Islet of Langerhans (tissue), 1 donor: ENCODE data around the gene EEFSEC.

Source experiments
- FAIRE-seq: peaks from one replicate; lab custom pipeline; 2011; peaks lifted over from hg19 to GRCh38; lab: Jason Lieb, UNC

Gene EEFSEC

GRCh38 chr3:128153156-128154041 is at the start of gene EEFSEC:
Gene EEFSEC (plus strand): TSS chr3:128153481. CDS start chr3:128153508, 27 bp downstream.
- FAIRE-seq: no peak

GRCh38 chr3:128107834-128108233 is 45.4 kb upstream of the EEFSEC start:
- FAIRE-seq: no peak

DNA sequence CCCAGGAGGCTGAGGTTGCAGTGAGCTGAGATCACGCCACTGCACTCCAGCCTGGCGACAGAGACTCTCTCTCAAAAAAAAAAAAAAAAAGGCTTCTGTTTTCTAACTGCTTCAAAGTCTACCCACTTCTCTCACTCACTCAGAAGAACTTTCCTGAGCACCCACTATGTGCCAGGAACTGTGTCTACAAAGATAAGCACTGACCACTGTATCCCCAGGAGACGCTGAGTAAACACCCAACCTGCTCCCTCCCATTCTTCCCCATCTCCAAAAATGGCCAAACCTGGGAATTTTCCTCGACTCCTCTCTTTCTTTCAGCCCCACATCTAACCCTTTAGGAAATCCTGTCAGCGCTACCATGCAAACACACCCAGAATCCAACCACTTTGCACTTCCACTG is 42.1 kb upstream of the EEFSEC start:
- FAIRE-seq: no peak

DNA sequence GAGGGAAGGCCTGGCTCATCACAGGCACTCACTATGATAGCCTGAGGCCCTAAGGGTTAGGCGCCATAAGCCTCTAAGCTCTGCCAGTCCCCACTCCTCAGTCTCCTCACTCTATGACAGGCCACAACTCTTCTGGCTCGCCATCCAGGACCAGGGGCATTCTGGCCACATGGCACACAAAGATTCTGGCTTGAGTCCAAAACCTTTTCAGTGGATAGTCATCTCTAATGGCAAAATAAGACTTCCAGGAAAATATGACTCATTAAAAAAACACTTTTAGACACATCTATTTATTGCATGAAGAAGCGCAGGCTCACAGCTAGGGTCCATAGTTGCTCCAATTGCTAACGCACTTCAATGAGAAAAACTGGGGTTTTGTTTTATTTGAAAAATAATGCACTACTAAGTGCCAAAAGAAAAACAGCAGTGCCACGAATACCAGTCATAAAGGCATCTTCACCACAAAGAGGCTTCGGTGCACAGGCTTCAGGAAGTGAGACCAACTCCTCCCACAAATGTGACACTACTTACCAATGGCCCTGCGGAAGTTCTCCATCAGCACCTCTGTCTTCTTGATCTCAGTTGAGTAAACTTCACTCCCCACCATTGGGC is 40.8 kb upstream of the EEFSEC start:
- FAIRE-seq: peak; percentile 90

- no peak for FAIRE-seq
These were observed 39.2 kb upstream of the EEFSEC start for GRCh38 chr3:128113817-128114794.

DNA sequence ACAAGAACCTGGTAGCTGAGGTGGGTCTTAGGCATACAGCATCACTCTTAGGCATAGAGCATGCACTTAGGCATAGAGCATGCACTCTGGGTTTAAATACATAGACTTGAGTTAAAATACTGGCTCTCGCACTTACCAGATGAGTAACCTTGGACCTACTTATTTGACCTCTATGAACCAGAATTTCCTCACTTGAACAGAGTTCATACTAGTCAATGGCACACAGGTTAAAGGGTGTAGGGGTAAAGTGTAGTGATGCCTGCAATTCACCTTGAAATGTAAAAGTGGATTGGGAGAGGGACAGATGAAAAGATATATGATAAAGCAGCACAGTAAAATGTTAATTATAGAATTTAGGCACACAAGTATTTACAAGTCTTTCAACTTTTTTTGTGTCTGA is 31.3 kb upstream of the EEFSEC start:
- no peak for FAIRE-seq

DNA sequence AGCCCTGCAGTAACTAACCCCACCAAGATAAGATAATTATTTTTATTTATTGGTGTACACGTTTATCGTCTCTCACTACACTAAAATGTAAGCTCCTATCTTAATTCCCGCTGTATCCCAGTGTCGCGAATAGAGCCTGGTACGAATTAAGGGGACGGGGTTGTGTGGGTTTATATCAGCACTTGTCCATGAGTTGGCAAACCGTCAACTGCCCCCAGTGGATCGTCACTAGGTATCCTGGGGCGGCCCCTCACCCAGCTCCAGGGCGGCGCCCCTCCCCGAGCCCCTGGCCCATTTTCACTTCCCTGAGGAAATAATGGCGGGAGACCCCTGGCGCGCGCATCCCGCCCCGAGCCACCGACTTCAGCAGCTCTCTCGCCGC is 30.1 kb upstream of the EEFSEC start:
- no peak for FAIRE-seq

DNA sequence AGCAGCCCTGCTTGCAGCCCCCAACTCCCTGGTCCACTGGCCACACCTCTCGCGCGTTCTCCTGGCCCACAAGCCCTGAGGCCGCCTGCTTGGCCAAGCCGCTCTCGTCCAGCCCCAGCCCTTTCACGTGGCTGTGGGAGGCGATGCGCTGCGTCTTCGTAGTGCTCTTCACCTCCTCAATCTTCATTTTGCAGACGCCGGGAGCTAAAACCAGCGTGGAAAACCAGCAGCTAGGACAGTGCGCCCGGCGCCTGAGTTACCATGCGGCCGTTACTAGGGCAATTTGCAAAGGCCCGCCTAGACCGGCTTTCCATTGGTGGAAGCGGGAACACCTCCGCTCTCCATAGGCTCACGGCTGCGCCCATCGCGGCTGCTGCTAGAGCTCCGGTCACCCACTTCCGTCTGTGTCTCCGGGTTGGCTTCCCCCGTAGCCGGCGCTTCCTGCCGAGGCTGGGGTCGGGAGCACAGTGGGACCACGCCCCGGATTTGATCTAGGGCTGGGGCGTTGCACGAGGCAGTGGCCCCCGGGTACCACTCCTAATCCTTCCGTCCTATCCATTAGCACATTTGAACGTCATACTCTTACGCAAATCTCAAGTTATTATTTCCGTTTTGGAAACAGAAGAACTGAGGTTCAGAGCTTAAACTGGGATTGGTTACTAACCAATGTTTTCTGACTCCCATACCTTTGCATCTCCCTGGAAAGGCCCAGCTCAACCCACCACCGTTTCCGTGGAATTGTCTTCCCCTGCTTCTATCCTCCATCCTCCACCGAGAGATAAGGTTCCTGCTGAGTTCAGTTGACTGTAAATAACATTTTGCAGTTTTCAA is 29.5 kb upstream of the EEFSEC start, which contains the start of gene RUVBL1:
Gene RUVBL1, minus strand, starts transcription at position 275 of the 831 bp plus-strand sequence. Its CDS starts 88 bp downstream, at position 187.
- FAIRE-seq: no peak

- no peak for FAIRE-seq
These were observed 26.0 kb upstream of the EEFSEC start for GRCh38 chr3:128127236-128127635.

- FAIRE-seq: no peak
These were observed 25.0 kb upstream of the EEFSEC start for GRCh38 chr3:128128251-128128650.

DNA sequence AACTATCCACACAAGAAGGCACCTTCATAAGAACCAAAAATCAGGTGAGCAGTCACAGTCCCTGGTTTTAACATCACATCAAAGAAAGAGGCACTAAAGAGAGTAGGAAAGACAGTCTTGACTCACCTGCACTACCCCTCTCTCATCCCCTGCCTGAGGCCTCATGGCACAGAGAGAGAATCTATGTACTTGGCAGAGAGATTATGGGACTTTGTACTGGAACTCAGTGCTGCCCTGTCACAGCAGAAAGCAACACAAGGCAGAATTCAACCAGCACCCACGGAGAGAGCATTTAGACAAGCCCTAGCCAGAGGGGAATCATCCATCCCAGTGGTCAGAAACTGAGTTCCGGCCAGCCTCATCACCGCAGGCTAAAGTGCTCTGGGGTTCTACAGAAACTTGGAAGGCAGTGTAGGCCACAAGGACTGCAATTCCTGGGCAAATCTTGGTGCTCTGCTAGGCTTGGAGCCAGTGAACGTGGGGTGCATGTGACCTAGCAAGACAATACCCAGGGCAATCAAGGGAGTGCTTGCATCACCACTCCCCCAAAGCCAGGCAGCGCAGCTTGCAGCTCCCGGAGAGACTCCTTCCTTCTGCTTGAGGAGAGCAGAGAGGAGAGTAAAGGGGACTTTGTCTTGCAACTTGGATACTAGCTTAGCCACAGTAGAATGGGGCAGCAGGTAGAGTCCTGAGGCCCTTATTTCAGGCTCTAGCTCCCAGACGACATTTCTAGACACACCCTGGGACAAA is 21.2 kb upstream of the EEFSEC start:
- FAIRE-seq: no peak

DNA sequence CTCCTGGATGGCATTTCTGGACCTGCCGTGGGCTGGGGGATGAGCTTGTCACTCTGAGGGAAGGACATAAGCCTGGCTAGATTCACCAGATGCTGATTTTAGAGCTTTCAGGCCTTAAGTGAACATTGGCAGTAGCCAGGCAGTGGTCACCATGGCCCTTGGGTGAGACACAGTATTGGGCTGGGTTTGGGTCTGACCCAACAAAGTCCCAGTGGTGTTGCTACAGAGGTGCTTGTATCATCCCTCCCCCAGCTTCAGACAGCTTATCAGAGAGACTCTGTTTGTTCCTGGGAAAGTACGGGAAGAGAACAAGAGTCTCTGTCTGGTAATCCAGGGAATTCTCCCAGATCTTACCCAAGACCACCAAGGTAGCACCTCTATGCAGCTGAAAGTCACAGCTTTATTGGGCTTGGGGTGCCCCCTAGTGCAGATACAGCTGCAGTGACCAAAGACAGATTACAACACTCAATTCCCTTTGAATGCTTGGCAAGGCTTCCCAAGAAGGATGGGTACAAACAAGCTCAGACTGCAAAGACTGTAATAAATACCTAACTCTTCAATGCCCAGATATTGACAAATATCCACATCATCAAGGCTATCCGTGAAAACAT is 19.9 kb upstream of the EEFSEC start:
- FAIRE-seq: no peak

GRCh38 chr3:128143496-128143895 is 9.8 kb upstream of the EEFSEC start:
- FAIRE-seq: no peak

DNA sequence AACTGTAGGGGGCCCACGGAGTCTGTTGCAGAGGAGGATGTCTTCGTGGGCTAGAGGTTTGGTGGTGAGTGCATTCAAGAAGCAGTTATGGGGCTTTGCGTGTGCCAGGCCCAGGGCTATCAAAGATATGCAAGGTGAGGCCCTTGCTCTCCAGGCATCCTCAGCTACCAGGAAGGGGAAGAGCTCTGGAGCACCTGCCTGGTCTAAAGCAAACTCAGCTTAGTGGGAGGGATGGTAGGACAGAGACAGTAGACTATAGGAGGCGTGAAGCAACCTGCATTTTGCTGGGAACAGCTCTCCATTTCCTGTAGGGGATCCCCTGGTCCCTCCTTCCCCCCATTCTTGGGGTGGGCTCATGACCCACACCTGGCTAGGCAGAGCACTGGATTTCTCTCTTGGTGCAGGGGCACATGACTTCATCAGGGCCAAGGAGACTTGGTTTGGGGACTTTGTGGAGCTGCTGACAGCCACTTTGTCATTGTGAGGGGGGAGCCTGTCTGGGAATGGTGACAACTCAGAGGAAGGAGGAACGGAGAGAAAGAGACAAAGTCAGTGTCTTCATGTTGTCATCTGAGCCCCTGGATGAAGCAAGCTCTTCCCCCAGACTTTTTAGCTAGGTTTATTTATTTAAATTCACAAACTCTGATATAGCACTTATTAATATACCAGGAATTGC is 8.6 kb upstream of the EEFSEC start:
- FAIRE-seq: no peak

DNA sequence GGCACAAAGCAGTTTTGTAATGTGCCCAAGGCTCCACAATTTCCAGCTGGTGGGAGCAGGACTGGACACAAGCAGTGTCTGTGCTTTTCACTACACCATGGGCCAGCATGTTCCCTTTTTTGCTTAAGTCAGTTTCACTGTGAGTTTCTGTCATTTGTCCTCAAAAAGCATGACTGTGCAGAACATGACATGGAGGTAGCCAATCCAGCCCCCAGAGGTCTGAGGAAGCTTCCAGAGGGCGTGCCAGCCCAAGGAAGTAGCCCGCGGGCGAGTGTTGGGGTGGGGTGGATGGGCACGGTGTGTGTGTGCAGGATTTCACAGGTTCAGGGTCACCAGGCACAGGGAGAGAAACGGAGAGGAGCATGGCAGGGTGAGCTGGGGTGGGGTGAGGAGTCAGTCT is 8.0 kb upstream of the EEFSEC start:
- no peak for FAIRE-seq

GRCh38 chr3:128146201-128146600 is 7.1 kb upstream of the EEFSEC start:
- no peak for FAIRE-seq

- FAIRE-seq: no peak
These were observed 3.6 kb upstream of the EEFSEC start for GRCh38 chr3:128149650-128150049.

DNA sequence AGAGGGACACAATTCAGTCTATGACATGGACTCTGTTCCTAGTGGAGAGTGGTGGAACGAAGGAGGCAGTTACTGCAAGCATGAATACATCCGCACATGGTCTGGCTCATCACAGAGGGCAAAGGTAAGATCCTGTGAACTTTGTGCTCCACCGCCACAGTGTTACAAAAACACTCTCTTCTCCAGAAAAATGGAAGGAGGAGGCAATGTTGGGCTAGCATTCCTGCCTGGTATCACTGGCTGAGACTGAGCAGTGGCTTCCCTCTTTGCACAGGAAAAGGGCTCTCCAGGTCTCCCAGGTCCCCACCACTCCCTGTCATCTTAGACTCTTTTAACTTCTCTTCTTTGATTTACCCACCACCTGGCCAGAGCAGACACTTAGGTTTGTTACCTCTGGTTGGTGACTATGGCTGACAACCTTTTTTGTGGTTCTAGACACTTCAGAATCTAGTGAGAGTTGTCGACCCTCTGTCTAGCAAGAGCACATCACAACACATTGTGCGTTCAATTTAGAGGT is 1.5 kb upstream of the EEFSEC start:
- no peak for FAIRE-seq

GRCh38 chr3:128152419-128153155 is 694 bp upstream of the EEFSEC start:
- no peak for FAIRE-seq
